HG02678 (cell line): ENCODE data around the gene SFI1.

ENCODE experiments used
- ATAC-seq: cut with Tn5 transposase; IDR thresholded peaks from one replicate; pipeline ENCODE4 v1.9.1; 2021; ENCODE audit warnings: mild to moderate bottlenecking, moderate library complexity; ENCODE audit not compliant: unreplicated experiment

Gene SFI1

DNA sequence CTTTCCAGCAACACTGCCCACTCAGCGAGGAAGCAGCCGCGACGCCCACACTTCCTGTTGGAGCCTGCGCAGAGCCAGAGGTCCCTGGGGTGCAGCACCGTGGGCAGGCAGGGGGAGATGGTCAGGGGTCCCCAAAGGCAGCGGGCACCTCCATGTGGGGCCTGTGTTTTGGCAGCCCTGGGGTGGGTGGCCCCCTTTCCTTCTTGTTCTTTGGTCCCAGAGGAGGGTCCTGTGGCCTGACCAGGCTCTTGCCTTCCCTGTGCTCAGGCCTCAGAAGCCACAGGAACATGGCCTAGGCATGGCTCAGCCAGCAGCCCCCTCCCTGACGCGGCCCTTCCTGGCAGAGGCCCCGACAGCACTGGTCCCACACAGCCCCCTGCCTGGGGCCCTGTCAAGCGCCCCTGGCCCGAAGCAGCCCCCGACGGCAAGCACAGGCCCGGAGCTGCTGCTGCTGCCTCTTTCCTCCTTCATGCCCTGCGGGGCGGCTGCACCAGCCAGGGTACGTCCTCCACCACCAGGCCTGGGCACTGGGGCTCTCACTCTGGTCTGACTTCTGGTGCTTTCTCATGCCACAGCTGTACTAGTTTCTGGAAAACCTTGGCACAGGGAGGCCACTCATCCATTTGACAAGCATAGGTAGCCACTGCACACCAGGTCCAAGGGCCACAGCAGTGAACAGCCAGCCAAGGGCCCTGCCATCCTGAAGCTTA lies 118.6 kb downstream of the SFI1 start:
- ATAC-seq = no peak

DNA sequence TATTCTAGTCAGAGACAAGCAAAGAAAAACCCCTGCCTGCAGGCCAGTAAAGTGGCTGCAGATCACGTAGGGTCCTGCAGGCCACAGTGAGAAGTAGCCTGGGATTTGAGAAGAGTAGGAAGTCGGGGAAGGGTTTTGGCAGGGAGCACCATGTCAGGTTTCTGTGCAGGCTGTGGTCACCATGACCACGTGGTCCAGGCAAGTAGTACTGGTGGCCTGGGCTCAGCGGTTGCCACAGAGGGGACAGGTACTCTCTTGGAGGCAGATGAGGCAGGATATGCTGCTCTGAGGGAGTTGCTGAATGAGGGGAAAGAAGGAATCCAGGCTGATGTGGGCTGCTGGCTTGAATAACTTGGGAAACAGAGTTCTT lies 119.1 kb downstream of the SFI1 start:
- ATAC-seq = no peak

DNA sequence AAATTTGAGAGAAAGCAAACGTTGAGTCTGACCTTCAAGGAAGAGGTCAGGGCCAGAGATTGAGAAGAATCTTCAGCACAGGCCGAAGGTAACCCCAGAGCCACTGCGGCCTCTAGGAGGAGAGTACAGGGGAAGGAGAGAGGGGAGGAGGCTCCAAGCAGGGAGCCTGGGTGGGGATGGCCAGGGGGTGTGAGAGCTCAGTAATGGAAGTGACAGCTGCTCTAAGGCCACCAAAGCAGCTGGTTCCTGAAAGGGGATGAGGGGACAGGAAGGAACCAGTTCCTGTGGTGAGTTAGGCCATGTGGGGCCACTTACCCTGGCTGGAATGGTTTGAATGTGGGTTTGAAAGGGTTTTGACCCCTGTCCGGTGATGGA lies 119.6 kb downstream of the SFI1 start:
- ATAC-seq = peak; percentile 30

DNA sequence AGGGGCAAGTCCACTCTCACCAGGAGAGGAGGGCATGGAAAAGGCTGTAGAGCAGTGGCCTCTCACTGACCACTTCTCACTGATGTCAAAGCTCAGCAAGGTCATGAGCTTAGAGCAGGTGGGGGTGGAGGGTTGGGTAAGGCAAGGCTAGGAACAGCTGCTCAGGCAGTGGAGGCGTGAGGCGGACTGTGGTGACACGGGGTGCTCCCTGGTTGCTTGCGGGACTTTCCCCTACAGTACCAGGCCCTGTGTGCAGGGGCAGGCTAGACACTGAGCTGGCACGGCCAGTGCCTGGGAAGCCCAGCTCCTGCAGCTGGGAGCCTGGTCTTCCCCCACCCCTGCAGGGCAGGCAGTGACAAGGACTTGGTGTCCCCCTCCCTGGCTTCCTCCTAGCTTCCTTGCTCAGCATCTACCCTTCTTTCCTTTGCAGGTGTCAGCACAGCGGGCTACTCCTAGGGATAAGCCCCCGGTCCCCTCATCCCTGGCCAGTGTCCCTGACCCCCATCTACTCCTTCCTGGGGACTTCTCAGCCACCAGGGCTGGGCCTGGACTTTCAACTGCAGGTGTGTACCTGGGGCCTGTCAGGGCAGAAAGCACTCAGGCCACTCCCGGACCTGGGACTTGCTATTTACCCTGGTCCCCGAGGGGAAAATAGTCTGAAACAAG lies 120.1 kb downstream of the SFI1 start:
- peak; percentile 81 for ATAC-seq

DNA sequence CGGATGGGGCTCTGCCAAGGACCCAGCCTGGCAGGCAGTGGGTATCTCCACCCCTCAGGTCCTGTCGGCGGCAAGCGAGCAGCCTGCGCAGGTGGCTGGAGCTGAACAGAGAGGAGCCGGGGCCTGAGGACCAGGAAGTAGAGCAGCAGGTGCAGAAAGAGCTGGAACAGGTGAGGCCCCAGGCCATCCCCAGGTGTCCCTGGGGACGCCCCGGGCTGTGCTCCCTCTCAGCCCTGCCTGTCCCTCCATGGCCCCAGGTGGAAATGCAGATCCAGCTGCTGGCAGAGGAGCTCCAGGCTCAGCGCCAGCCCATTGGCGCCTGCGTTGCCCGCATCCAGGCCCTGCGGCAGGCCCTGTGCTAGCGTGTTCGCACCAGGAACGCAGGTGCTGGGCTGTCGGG lies 121.7 kb downstream of the SFI1 start:
- ATAC-seq = no peak

DNA sequence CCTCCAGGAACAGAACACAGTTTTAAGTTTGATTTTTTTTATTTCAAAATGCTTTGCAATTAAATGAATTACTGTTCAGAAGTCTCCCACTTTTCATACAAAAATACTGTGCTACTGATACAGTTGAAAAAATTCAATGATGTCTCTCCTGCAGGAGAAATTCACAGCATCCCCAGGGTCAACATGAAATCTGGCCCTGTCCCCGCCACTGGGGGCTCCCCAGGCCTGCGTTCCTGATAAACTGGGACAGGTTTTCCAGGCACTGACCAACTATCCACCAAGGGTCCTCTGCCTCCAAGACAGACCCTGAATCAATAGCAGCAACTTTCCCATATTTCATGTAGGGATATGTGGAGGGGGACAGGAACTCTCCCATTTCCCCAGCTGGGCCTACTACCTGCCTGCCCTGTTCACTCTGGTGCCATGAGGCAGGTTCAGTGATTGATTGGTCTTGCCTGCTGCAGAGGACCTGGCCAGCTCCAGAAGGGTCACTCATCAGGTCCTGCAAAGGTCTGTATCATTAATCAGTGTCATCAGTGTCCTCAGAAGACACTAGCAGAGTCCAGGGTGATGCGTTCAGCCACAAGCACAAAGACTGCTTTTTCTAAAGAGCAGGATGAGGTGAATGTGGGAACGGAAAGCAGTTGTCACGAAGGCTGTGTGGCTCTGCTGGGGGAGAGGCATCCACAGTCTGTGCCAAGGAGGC lies 122.3 kb downstream of the SFI1 start:
- no peak for ATAC-seq

DNA sequence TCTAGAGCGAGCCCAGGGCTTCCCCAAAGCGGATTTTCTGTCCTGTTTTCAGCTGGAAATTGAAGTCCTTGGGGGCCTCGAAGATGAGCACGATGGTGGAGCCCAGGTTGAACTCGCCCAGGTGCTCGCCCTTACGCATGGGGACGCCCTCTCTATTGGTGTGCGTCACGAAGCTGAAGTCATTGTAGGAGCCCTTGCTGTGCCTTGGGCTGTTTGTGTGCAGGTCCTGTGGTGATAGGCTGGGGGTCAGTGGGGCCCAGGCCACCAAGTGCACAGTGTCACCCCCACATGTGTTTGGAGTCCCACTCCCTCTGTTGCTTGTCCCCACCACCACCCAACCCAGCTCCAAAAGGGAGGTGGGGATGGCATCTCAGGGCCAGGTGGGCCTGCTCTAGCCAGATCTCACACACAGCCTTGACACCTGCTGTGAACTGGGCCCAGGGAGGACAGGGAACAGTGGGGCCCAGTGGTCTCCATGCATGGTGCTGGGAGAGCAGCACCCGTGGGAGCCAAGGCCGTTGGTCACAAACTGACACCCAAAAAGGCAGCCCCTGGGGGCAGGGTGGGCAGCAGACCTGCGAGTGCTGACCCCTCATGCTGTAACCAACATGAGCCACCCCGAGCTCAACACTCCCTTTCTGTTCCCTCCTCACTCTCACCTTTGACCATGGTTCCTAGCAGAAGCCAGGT lies 123.4 kb downstream of the SFI1 start:
- no peak for ATAC-seq

DNA sequence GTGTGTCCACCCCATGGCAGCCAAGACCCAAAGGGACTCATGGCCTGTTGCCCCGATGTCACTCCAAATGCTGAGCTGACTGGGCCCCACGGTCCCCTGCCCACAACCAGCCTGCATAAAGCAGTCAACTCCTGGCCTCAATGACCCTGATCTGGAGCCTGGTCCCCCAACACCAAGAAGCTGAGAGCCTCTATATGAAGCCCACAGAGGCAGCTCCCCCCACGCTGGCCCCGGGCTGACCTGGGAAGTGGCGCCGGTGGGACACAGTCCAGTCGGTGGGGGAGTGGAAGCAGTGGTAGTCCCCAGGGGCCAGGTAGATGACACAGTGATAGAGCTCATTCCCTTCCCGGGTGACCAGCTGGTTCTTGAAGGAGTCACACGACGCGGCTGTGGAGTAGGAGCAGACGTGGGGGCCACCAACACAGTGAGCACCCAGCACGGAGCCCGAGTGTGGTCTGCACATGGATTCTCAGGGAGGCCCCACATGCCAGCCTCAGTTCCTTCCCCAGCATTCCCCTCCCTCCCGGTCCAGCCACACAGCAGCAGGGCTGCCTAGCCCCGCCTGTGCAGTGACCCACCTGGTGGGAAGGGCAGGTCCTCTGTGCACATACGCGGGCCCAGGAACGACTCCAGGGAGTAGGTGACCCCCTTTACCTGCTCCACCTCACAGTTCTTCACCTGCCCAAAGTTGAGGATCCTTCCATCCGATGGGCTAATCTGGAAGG lies 124.6 kb downstream of the SFI1 start:
- ATAC-seq = no peak

DNA sequence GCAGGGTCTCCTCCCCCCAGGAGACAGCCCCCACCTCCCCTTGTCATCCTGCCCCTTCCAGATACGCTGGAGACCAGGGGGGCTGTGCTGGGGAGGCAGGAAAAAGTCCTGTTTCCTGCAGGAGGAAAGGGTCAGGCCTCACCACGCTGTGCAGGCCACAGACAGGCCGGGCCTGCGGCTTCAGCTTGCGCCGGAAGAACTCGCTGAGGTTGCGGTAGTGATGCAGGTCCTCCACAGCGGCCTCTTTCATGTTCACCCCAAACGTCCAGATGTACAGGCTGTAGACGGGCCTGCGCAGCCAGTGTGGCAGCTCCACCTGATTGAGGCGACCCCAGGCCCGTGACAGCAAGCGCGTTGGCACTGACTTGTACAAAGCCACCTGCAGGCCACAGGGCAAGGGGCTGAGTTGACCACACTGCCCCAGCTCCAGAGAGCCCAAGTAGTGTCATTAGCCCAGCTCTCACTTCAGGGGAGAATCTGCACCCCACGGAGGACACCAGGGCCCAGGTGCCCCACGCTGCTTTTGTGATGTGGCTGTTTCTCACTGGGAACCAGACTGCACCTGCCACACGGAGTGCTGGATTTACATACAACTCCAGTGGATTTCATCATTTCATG lies 125.3 kb downstream of the SFI1 start:
- no peak for ATAC-seq

DNA sequence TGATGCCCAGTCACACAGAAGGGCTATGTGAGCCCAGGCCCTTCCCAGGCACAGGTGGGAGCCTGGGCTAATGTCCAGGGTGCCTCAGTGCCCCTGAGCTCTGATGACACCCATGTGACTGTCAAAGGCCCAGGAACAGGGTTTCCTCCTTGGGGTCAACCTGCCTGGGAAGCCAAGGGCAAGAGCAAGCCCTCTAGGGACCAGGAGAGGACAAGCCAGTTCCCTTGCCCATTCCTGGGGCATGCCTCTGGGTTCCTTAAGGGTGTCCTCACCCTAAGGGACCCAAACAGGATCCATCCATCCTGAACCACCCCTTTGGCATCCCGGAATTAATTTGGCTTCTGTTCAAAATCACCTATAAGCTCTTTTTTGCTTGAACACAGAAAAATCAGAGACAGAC lies 126.6 kb downstream of the SFI1 start:
- ATAC-seq = no peak

DNA sequence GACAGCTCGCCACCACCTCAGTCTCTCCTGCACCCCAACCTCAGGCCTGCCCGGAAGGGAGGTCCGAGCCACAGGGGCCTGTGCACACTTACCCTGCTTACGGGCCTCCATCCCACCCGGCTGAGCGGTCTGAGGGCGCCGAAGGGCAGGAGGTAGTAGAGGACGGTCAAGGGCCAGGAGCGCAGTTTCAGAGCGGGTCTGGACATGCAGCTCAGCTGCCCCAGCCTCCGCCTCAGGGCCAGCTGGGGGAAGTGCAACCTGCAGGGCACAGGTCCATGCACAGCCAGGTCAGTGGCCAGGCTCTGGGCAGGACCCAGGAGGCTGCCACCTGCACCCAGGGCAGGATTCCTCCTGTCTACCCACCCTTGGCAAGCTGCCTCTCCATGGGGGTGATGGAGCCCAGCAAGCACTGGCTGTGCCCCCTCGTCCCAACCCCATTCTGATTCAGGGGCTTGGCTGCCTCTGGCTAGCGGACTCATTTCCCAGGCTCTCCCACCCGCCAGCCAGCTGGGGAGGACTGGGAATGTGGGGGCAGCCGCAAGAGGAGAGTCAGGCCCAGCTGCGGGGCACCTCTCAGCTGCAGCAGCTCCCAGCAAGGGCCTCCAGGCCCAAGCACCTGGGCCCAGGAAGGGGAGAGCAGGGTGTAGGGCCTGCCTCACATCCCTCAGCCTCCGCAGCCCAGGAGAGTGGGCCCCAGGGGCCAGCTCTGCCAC lies 127.4 kb downstream of the SFI1 start:
- no peak for ATAC-seq

DNA sequence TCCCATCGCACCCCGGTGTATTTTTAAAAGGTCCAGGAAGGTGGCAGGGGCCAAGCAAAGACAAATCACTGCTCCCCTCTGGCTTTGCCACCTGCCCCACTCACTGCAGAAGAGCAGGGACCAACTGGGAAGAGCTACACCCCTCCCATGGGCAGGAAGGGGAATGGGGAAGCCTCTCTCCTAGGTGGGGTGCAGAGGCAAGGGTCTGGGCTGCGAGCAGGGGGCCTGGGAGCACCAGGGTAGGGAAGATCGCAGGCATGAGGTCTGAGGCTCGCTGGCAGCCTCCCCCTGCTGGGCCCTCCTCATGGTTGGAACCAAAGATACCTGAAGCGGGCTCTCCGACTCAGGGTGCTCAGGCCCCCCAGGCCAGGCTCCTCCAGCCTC lies 128.9 kb downstream of the SFI1 start:
- ATAC-seq = no peak

DNA sequence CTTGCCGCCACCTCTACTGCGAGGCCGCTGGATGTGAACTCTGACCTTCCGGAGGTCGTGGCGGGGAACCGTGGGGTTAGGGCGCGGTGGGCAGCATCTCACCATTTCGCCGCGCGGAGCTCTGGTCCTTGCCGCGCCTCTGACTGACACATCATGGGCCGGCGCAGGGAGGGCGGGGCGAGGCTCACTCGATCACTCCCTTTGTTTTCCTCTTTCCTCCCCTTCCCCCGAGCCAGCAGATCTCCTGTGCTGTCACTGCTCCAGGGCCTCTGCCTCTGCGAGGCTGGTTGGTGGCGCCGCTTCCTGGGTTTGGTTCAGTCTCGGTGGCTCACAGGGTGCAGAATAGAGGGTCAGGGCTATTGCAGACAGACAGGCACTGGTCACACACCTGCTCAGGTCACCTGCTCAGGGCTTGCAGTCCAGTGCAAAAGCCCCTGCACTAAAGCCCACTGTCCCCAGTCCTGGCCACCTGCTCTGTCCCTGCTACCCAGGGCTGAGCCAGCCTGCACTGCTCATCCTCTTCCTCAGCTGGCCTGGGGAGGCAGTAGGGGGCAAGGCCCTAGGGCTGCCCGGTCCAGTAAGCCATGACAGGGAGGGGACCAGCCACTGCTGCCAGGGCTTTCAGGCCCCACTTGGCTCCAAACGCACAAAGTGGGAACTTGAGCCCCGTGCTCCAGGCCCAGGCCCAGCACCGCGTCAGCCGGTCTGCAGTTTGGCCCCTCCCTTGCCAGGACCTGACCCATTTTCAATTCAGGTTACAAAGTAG lies 129.5 kb downstream of the SFI1 start:
- ATAC-seq = no peak

DNA sequence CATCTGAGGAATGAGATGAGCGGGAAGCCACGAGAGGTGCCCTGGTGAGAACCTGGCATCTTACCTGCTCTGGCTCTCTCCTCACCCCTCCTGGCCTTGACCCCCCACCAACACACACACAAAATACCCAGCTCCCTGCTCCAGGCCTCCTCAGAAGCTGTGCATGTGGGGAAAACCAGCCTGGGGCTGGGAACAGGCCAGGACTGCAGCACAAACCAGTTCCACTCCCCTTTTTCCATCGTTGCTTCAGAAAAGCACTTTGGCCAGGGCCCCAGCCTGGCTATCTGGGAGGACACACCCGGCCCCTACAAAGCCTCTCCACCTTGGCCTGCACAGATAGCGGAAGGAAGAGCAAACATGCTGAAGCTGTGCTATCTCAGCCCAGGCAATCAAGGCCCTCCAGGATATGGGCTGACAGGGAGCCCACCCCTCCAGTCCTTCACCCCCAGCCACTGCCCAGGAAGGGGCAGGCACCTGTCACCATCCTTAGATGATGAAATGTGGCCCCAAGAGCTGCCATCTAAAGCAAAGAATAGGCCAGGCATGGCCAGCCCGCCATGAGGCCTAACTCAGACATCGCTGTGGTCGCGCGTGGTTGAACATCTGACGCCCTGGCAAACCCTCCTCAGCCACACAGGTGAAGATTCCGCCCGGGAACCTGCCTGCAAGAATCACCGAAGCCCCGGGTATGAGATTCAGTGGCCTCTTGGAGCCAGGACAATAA lies 130.3 kb downstream of the SFI1 start:
- no peak for ATAC-seq

DNA sequence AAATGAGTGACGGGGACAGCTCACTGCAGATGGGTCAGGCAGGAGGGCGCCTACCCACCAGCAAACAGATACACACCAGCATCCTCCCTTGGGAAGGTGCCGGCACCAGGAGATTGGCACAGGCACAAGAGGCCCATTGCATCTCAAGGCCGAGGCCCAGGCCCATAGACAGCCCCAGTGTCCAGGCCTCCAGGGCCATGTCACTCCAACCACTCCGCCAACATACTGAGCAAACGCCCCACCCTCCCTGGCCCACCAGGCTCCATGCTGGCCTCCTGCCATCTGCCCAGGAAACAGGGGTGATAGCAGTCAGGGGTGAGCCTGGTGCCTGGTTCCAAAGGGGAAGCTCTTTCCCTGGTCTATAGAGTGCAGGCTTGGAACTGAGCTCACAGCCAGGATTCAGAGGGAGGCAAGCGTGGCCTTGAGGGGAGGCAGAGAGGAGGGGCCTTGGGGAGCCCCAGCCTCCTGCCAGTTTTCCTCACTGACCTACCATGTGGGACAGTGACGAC lies 130.9 kb downstream of the SFI1 start:
- no peak for ATAC-seq

DNA sequence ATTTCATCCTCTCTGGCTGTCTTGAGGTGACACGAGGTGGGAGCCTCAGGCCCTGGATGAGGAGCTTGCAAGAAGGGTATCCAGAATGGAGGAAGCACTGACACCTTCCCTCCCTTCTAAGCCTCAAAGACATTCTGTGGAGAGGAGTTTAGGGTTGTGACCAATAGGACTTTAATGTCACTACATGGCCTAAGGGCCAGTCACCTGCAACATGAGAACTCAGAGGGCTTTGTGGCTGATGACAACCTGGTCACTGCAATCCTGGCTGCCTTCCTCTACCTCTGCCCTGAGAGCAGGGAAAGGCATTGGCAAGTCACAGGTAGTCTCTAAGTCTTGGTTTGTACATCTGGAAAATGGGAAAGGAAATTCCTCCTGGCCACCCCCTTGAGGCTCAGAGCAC lies 132.0 kb downstream of the SFI1 start:
- no peak for ATAC-seq

DNA sequence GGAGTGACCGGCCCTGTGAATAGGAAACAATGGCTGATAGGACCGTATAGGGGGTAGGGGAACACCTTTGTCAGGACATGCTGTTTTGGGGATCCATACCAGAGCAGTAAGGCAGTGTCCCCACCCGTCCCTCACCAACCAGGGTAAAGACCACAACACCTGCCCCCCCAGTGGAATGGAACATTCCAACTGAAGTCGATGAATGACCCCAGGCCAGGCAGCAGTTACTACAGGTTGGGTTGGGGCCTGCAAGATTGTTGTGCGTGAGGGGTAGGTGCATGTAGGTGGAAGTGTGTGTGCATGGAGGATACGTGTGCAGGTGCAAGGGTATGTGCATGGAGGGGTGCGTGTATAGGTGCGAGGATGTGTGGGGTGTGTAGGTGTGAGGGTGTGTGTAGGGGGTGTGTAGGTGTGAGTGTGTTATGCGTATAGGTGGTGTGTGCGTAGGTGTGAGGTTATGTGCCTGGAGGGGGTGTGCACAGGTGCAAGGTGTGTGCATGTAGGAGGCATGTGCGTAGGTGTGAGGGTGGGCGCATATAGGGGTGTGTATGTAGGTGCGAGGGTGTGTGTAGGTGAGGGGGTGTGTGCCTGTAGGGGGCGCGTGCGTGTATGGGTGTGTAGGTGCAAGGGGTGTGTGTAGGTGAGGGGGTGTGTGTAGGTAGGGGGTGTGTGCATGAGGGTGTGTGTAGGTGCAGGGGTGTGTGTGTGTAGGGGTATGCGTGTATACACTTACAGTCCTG lies 132.8 kb downstream of the SFI1 start:
- no peak for ATAC-seq

DNA sequence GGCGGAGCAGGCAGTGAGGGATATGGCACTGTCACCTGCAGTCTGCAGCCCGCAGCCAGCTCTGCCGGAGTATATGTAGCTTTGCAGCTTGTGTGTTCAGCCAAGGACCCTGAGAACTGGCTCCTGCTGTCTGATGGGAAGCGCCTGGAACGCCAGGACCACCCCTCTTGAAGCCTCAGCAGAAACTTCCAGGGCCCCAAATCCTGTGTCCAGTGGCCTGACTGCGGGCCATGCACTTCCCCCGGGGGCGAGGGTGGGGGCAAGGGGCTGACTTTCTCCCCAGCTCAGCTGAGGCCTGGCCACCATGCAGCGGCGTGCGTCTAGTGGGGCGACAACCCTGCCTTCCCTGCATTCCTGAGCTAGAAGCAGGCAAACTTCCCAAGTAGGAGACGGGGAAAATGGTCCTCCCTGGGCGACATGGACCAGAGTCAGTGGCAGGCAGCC lies 133.4 kb downstream of the SFI1 start:
- no peak for ATAC-seq
